Left ventricle myocardium superior (tissue), 1 donor: Measurements from ENCODE around the gene JUN. TPM values are rescaled to one million over a fixed set of nuclear protein-coding genes. Genes with fewer than 3 reads are reported as not detected.

Experiments
- ATAC-seq: fragments of 200-7000 bp; cut with Tn5 transposase; one replicate; pipeline ENCODE4 v1.9.1; 2020; ENCODE audit warnings: mild to moderate bottlenecking, moderate library complexity
- DNase-seq: peaks from one replicate; pipeline ENCODE4 v3.0.0-alpha.2; 2020
- intact Hi-C: fragments of 100-400 bp; cut with micrococcal nuclease; formaldehyde crosslinking; loops from one replicate; pipeline ENCODE4 v1.11.0; 2022
- total RNA-seq: library from RNA; stranded (reverse); fragmentation: NEBNext Ultra II Directional; extraction: Animal tissue kit (Norgen Biotek cat#: 25700); gene quantifications from one replicate; pipeline ENCODE4 v1.2.1, GENCODE V29; 2021
- donor health status: DM: no; HTN: yes; CAD: no; lungs with severe emphysema.

JUN gene
- total RNA-seq, 1 donor from 2014 or later: 54.6 TPM

DNA sequence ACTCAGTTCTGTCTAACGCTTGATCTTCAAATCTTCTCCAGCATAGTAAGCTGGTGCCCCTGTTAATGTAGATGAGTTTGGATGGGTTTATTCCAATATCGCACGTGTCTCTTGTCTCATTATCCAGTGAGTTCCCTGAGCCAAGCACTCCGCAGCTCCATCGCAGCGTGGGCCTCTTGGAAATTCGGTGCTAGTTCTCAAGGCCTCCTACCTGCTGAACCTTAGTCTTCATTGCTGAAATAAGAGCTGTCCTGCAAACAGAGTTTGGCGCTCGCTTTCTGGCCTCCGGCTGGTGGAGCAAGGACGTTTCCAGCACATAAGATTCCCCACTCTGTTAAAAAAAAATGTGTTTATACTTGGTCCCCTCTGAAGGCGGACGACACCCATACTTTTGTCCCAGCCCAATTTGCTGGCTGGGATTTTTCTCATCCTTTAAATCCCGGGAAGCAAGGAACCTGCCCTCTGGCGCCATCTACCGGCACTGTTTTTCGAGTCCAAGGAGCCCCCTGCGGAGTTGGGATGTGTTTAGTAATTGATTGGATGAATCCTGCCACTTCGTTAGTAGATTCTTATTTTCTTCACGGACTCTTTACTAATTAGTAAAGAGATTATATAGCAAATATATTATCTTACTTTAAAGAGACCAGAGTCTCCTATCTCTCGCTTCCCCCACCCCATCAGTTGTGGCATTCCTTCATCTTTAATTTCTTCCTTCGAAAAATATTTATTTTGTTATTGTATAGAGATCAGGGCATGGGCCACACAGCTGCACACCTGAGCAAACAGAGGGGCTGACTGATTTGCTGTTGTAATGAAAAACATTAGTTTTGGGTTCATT, 14.7 kb downstream of the JUN start:
- peak; percentile 37 for ATAC-seq
- DNase-seq: peak; percentile 89
- intact Hi-C loops: no loop called here

DNA sequence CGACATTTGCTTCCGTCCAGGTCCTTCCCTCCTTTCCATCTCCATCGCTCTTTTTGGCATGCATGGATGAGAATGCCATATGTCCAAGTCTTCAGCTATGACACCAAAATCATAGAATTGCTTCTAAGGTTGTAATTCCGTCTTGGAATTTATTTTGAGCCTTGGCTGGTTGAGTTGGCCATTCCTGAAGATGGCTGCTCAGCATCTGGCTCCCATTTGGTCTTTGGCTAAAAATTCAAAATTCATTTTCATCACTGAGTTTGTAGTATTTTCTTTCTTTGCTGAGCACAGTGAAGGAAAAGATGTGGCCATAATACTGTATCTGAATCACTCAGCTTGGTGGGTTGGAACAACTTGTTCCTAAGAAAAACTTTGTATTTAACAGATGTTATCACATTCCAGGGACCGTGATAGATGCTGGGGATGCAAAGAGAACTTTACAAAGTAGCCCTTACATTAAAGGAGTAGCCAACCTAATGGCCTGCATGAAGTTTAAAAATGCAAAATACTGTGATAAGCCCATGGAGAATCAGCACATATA, 15.6 kb downstream of the JUN start:
- intact Hi-C loops: no loop called here
- ATAC-seq: no peak

GRCh38 chr1:58767143-58767542, 16.7 kb downstream of the JUN start:
- peak; percentile 73 for ATAC-seq

More for the DNA sequence above, 15.6 kb downstream of the JUN start:
- no peak for DNase-seq

GRCh38 chr1:58765441-58765840, 18.4 kb downstream of the JUN start:
- intact Hi-C loops: no loop called here

More at GRCh38 chr1:58767143-58767542, 16.7 kb downstream of the JUN start:
- intact Hi-C loops: no loop called here
- no peak for DNase-seq

DNA sequence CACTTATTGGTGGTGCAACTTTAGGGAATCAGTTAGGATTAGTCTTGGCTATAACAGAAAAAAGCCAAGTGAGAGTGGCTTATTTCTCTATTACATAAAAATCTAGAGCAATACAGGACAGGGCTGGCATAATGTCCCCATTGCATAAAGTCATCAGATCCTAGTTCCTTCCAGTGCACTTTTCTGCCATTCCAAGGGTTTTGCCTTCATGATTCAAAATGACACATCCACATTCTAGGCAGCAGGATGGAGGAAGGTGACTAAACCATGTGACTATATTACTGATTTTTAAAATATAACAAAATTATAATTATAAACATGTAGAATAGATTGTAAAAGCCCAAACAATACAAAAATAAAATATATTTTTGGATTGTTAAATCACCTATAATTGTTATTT, 18.8 kb downstream of the JUN start:
- intact Hi-C loops: no loop called here
- no peak for DNase-seq

More at GRCh38 chr1:58765441-58765840, 18.4 kb downstream of the JUN start:
- ATAC-seq: no peak
- no peak for DNase-seq

DNA sequence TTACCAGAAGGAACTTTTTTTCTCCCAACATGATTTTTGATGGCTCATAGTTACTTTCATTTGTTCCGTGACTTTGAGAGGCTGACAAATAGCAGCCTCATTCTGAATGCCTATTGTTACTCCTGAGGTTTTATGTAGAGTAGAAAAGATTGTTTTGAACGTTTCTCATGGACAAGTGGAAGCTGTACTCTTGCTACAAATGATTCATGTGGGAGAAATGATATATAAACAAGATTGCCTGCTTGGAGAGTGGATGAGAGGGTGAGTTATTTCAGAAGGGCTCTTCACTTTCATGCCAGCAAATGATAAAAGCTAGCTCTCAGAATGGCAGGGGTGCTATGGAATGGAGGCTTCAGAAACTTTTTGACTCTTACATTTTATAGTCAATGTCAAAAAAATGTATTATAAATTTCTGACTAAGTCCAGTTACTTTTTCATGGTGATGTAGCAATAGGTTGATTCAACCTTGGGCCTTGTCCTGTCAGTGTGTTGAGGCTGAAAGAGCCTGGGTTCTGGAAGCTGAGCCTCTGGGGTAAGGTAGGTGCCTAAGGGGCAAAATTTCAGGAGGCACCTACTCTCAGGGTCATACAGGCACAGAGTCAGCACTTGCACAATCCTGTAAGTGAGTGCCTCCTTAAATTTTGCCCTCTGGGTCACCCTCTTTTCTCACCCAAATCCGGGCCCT, 19.4 kb downstream of the JUN start:
- intact Hi-C loops: no loop called here
- DNase-seq (no peak), ATAC-seq (no peak)

More for the DNA sequence above, 18.8 kb downstream of the JUN start:
- ATAC-seq: no peak

DNA sequence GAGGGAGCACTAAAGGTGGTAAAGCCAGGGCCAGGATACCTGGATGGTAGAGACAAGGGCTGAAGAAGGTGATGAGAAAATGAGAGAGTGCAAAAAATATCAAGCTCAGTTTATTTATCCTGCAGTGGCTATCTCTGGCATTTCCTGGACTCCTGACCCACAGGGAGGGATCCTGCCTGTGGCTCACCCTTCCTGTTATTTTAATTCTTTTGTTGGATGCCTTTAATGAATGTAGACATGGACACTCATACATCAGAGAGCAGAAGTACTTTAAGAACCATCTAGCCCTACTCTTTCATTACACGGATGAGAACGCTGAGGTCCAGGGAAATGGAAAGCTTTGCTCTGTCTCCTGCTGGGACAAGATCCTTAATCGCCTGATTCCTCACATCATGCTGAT, 20.6 kb downstream of the JUN start:
- DNase-seq (no peak), ATAC-seq (no peak)
- intact Hi-C loops: no loop called here

GRCh38 chr1:58762806-58763205, 21.0 kb downstream of the JUN start:
- intact Hi-C loops: no loop called here
- DNase-seq: no peak
- no peak for ATAC-seq

- intact Hi-C loops: no loop called here
- DNase-seq (peak; percentile 48), ATAC-seq (peak; percentile 84)
Measured at GRCh38 chr1:58755468-58755872, 28.4 kb downstream of the JUN start.

DNA sequence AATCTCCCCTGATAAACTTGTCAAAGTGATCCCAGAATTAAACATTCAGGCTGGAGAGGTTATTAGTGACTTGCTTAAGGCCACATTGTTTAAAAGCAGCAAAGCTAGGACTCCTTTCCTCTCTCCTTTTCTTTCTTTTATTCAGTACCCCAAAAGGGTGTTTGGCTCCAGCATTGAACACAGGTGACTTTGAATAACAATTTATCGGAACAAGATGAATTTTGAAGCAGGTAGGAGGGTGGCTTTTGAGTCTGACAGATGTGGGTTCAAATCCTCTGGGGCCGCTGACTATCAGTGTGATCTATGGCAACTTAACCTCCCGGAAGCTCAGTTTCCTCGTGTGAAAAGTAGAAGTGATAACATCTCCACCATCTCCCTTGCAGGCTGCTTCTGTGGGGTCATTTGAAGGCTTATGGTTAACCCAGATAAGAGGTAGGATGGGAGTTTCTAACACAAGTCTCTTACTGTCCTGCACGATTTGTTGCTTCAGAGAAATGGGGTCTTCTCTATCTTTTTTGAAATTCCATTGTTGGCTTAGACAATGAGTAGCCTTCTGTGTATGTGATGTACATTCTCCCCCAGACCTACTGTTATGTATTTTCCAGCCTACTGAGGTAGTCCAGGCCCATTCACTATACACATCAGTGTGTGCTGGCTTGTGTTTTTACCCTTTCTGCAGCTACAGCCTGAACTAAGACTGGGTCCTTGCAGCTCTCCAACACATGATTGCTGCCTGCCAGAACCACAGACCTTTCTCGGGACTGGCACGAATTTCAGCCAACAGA, 29.0 kb downstream of the JUN start:
- intact Hi-C loops: no loop called here
- peak; percentile 35 for DNase-seq
- ATAC-seq: peak; percentile 83

DNA sequence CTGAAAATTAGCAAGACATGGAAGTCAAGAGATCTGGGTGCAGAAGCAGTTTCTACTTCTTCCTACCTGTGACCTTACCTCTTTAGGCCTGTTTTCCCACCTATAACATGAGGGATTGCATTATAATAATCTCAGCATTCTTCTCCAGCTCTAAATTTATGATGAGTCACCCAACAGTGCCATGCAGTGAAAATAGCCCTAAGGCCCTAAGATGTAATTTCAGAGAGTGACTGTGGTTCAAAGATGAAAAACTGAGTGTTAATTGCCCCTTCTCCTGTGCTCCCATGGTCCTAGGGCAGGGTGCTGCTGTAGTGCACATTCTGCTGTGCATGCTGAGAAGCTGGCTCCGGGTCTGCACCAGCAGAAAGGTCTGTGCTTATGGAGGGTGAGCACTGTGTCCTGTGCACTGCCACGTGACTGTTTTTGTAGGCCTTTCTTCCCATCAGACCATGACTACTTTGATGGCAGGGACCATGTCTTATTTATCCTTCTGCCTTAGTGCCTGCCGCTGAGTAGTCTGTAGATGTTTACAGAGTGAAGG, 29.7 kb downstream of the JUN start:
- intact Hi-C loops: no loop called here
- ATAC-seq: no peak
- DNase-seq: no peak

- DNase-seq: no peak
- intact Hi-C loops: no loop called here
- ATAC-seq: no peak
Measured at GRCh38 chr1:58753431-58753866, 30.4 kb downstream of the JUN start.

DNA sequence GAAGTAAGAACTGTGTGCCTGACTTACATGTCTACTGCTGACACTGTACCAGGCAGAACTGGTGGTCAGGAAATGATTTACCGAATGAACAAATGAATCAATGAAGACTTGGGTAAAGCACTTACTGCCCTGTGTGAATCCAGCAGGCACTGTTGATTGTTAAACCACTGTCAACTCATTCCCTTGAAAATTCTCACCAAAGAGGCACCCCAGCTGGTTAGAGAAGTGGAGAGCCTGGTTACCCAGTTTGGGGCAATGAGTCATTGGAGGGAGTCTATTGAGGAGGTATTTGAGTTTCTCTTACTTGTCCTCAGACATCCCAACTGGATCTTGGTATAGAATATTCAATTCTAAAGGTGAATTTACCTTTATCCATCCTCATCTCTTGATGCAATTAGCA, 34.2 kb downstream of the JUN start:
- ATAC-seq: no peak
- no peak for DNase-seq
- intact Hi-C loops: no loop called here

DNA sequence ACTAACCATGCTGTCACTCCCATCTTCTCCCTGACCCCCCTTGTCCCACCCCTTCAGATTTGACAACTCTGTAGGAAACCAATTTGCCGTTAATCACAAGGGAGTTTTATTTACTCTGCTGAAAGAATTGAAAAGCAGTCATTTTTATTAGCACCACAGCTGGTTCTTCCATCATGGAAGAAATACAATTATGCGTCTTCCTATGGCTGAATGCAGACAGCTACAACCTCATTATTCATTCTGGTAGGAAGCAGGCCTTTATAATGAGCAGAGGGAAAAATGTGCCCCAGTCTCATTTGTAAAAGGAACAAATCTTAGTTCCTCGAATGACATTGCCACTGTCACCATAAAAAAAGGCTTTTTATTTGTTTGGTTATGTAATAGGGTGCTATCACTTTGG, 35.2 kb downstream of the JUN start:
- DNase-seq: no peak
- ATAC-seq: no peak
- intact Hi-C loops: no loop called here

- intact Hi-C loops: no loop called here
- ATAC-seq (no peak), DNase-seq (no peak)
Measured at GRCh38 chr1:58746757-58747156, 37.1 kb downstream of the JUN start.

DNA sequence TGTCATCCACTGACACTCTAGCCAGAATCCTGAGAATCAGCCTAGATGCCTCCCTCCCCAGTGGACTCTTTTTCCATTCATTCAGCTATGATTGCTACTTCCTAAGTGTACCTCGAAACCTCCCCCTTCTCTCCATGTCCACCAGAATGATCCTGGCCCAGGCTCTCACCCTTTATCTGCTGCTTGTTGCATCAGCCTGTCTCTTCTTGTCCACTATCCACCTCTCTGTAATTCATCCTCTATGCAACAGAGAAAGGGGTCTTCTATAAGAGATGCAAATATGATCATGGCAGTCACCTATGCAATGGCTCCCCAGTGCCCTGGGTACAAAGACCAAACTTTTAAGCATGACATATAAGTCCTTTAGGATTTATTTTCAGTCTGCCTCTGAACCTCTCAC, 37.7 kb downstream of the JUN start:
- no peak for DNase-seq
- intact Hi-C loops: no loop called here
- no peak for ATAC-seq

DNA sequence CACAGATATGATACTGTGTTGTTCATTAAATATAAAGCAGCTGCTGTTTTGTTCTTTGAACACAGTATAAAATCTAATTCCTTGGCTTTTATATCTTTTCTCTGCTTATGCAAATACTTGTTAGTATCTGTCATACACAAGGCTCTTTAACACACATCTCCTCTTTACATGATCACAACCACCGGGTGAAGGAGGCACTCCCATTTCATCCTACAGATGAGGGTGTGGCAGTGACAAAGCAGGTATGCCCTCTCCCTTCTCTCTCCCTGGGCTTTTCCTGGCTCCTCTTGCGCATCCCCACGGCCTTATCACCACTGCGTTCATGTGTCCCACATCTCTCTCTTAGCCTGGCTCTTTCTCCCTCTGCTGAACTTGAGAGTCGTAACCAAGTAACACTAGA, 38.2 kb downstream of the JUN start:
- intact Hi-C loops: no loop called here
- no peak for DNase-seq
- ATAC-seq: no peak

- intact Hi-C loops: no loop called here
- no peak for ATAC-seq
- no peak for DNase-seq
Measured at GRCh38 chr1:58745117-58745516, 38.7 kb downstream of the JUN start.
